ENCODE results near the gene DCUN1D2. TPM values are rescaled to one million over a fixed set of nuclear protein-coding genes. Genes with fewer than 3 reads are reported as not detected.
A peak's percentile ranks its signal among the peaks of the same experiment; 100 is the strongest.
"Not testable (repeated sequence)": the region's sequence is repeated elsewhere in the genome, so short reads cannot be mapped to it uniquely, and the experiment has no call there.

The DCUN1D2 gene
- total and polyA plus RNA-seq, 3 experiments from 2014 or later, result 8.8 to 16.8 (median 16.2) TPM

- Histone ChIP-seq H3K9me3 (ENCODE audit: low read length) (no peaks in the 10 kb centered on the region), H3K27me3 (ENCODE audit: insufficient read depth, low read length, poor library complexity, severe bottlenecking) (no peaks in the 10 kb centered on the region), H3K4me1 (ENCODE audit: insufficient read depth, low read length) (no peaks in the 10 kb centered on the region), H3K4me3 (ENCODE audit: low read length) (no peak overlapping the region), H3K36me3 (ENCODE audit: insufficient read depth, low read length) (peaks cover 4% of the 10 kb centered on the region), H3K27ac (ENCODE audit: low read depth, low read length) (no peak overlapping the region)
- Mint-ChIP-seq H3K36me3 (peaks cover 12 to 78% (median 23%) of the 10 kb centered on the region in 3 donors), H3K4me1 (peaks cover 0 to 10% (median 6%) of the 10 kb centered on the region in 3 donors), H3K27me3 (peaks cover 0 to 2% of the 10 kb centered on the region in 2 donors), H3K9me3 (no peaks in the 10 kb centered on the region), H3K4me3 (no peak overlapping the region), H3K27ac (peak overlapping the region in 1 of 8 donors; percentile 59)
- no peak for DNase-seq
- ChIA-PET POLR2A (no interaction called here), CTCF (no interaction called here)
Observed at GRCh38 chr13:113472355-113473025, 18.0 kb downstream of the DCUN1D2 start.

- H3K4me1 Mint-ChIP-seq, result peaks cover 0 to 12% (median 6%) of the 10 kb centered on the region in 3 donors
- Histone ChIP-seq H3K4me1 (ENCODE audit: insufficient read depth, low read length) (no peaks in the 10 kb centered on the region), H3K9me3 (ENCODE audit: low read length) (no peaks in the 10 kb centered on the region), H3K27me3 (ENCODE audit: insufficient read depth, low read length, poor library complexity, severe bottlenecking) (no peaks in the 10 kb centered on the region), H3K27ac (ENCODE audit: low read depth, low read length) (no peak overlapping the region), H3K4me3 (ENCODE audit: low read length) (no peak overlapping the region), H3K36me3 (ENCODE audit: insufficient read depth, low read length) (peaks cover 4% of the 10 kb centered on the region)
- H3K27me3 Mint-ChIP-seq, result peaks cover 0 to 2% of the 10 kb centered on the region in 2 donors
- H3K4me3 Mint-ChIP-seq, result no peak overlapping the region
- POLR2A ChIA-PET, result no interaction called here
- no peaks in the 10 kb centered on the region for H3K9me3 Mint-ChIP-seq
- CTCF ChIA-PET, result no interaction called here
- no peak for DNase-seq
- H3K36me3 Mint-ChIP-seq, result peaks cover 12 to 78% (median 23%) of the 10 kb centered on the region in 3 donors
- H3K27ac Mint-ChIP-seq, result no peak overlapping the region
Observed at GRCh38 chr13:113471844-113472243, 18.7 kb downstream of the DCUN1D2 start.

- H3K27ac ChIP-seq (ENCODE audit: low read depth, low read length); POLR2A ChIA-PET; H3K4me3 Mint-ChIP-seq; CTCF ChIA-PET; H3K36me3 ChIP-seq (ENCODE audit: insufficient read depth, low read length); H3K4me3 ChIP-seq (ENCODE audit: low read length); H3K27ac Mint-ChIP-seq; H3K4me1 ChIP-seq (ENCODE audit: insufficient read depth, low read length); H3K9me3 ChIP-seq (ENCODE audit: low read length); H3K9me3 Mint-ChIP-seq; DNase-seq; H3K27me3 ChIP-seq (ENCODE audit: insufficient read depth, low read length, poor library complexity, severe bottlenecking); H3K27me3 Mint-ChIP-seq: not testable (repeated sequence)
- peaks cover 0 to 14% (median 13%) of the 10 kb centered on the region in 3 donors for H3K4me1 Mint-ChIP-seq
- H3K36me3 Mint-ChIP-seq, result peaks cover 12 to 70% (median 17%) of the 10 kb centered on the region in 3 donors
Observed at GRCh38 chr13:113470635-113471163, 19.8 kb downstream of the DCUN1D2 start.

GRCh38 chr13:113470073-113470472 lies 20.4 kb downstream of the DCUN1D2 start:
- no peaks in the 10 kb centered on the region for H3K9me3 Mint-ChIP-seq
- no peaks in the 10 kb centered on the region for H3K27me3 ChIP-seq (ENCODE audit: insufficient read depth, low read length, poor library complexity, severe bottlenecking)
- H3K27ac ChIP-seq (ENCODE audit: low read depth, low read length), result no peak overlapping the region
- CTCF ChIA-PET, result no interaction called here
- POLR2A ChIA-PET, result no interaction called here
- no peak overlapping the region for H3K27ac Mint-ChIP-seq
- H3K36me3 Mint-ChIP-seq, result peaks cover 12 to 65% (median 19%) of the 10 kb centered on the region in 3 donors
- H3K27me3 Mint-ChIP-seq, result peaks cover 0 to 2% of the 10 kb centered on the region in 2 donors
- H3K36me3 ChIP-seq (ENCODE audit: insufficient read depth, low read length), result peaks cover 4% of the 10 kb centered on the region
- H3K4me1 ChIP-seq (ENCODE audit: insufficient read depth, low read length), result no peaks in the 10 kb centered on the region
- H3K4me3 Mint-ChIP-seq, result no peak overlapping the region
- H3K4me3 ChIP-seq (ENCODE audit: low read length), result no peak overlapping the region
- H3K4me1 Mint-ChIP-seq, result peaks cover 6 to 19% (median 19%) of the 10 kb centered on the region in 3 donors
- no peaks in the 10 kb centered on the region for H3K9me3 ChIP-seq (ENCODE audit: low read length)
- DNase-seq, result no peak

GRCh38 chr13:113469582-113469981 lies 20.9 kb downstream of the DCUN1D2 start:
- Histone ChIP-seq H3K36me3 (ENCODE audit: insufficient read depth, low read length) (peaks cover 4% of the 10 kb centered on the region), H3K27ac (ENCODE audit: low read depth, low read length) (no peak overlapping the region), H3K4me3 (ENCODE audit: low read length) (no peak overlapping the region), H3K27me3 (ENCODE audit: insufficient read depth, low read length, poor library complexity, severe bottlenecking) (no peaks in the 10 kb centered on the region), H3K9me3 (ENCODE audit: low read length) (no peaks in the 10 kb centered on the region), H3K4me1 (ENCODE audit: insufficient read depth, low read length) (no peaks in the 10 kb centered on the region)
- Mint-ChIP-seq H3K4me1 (peaks cover 6 to 20% (median 19%) of the 10 kb centered on the region in 3 donors), H3K27me3 (peaks cover 0 to 2% of the 10 kb centered on the region in 2 donors), H3K27ac (no peak overlapping the region), H3K4me3 (no peak overlapping the region), H3K9me3 (no peaks in the 10 kb centered on the region), H3K36me3 (peaks cover 12 to 60% (median 16%) of the 10 kb centered on the region in 3 donors)
- no peak for DNase-seq
- ChIA-PET POLR2A (no interaction called here), CTCF (no interaction called here)

- H3K36me3 Mint-ChIP-seq, result peaks cover 12 to 53% (median 16%) of the 10 kb centered on the region in 3 donors
- ChIA-PET CTCF (no interaction called here), POLR2A (no interaction called here)
- H3K27ac ChIP-seq (ENCODE audit: low read depth, low read length), result no peak overlapping the region
- H3K4me1 Mint-ChIP-seq, result peaks cover 6 to 25% (median 23%) of the 10 kb centered on the region in 3 donors
- no peaks in the 10 kb centered on the region for H3K4me1 ChIP-seq (ENCODE audit: insufficient read depth, low read length)
- H3K27me3 ChIP-seq (ENCODE audit: insufficient read depth, low read length, poor library complexity, severe bottlenecking), result no peaks in the 10 kb centered on the region
- H3K36me3 ChIP-seq (ENCODE audit: insufficient read depth, low read length), result peaks cover 4% of the 10 kb centered on the region
- no peaks in the 10 kb centered on the region for H3K9me3 Mint-ChIP-seq
- H3K9me3 ChIP-seq (ENCODE audit: low read length), result no peaks in the 10 kb centered on the region
- peaks cover 0 to 2% of the 10 kb centered on the region in 2 donors for H3K27me3 Mint-ChIP-seq
- no peak overlapping the region for H3K27ac Mint-ChIP-seq
- DNase-seq, result no peak
- H3K4me3 Mint-ChIP-seq, result no peak overlapping the region
- no peak overlapping the region for H3K4me3 ChIP-seq (ENCODE audit: low read length)
Observed at GRCh38 chr13:113468472-113469201, 21.9 kb downstream of the DCUN1D2 start.

GRCh38 chr13:113468029-113468428 lies 22.5 kb downstream of the DCUN1D2 start:
- Mint-ChIP-seq H3K4me1 (peaks cover 6 to 26% (median 25%) of the 10 kb centered on the region in 3 donors), H3K4me3 (no peak overlapping the region), H3K27me3 (peaks cover 0 to 2% of the 10 kb centered on the region in 2 donors), H3K36me3 (peaks cover 12 to 51% (median 13%) of the 10 kb centered on the region in 3 donors), H3K9me3 (no peaks in the 10 kb centered on the region), H3K27ac (peak overlapping the region in 1 of 8 donors; percentile 17)
- H3K27me3 ChIP-seq (ENCODE audit: insufficient read depth, low read length, poor library complexity, severe bottlenecking), result no peaks in the 10 kb centered on the region
- H3K27ac ChIP-seq (ENCODE audit: low read depth, low read length), result no peak overlapping the region
- H3K4me3 ChIP-seq (ENCODE audit: low read length), result no peak overlapping the region
- H3K36me3 ChIP-seq (ENCODE audit: insufficient read depth, low read length), result peaks cover 4% of the 10 kb centered on the region
- no peak for DNase-seq
- no peaks in the 10 kb centered on the region for H3K9me3 ChIP-seq (ENCODE audit: low read length)
- ChIA-PET CTCF (no interaction called here), POLR2A (no interaction called here)
- no peaks in the 10 kb centered on the region for H3K4me1 ChIP-seq (ENCODE audit: insufficient read depth, low read length)

GRCh38 chr13:113466383-113466782 lies 24.1 kb downstream of the DCUN1D2 start:
- H3K4me1 ChIP-seq (ENCODE audit: insufficient read depth, low read length), result no peaks in the 10 kb centered on the region
- H3K4me1 Mint-ChIP-seq, result peaks cover 6 to 23% (median 22%) of the 10 kb centered on the region in 3 donors
- peaks cover 0 to 2% of the 10 kb centered on the region in 2 donors for H3K27me3 Mint-ChIP-seq
- peaks cover 9 to 51% (median 10%) of the 10 kb centered on the region in 3 donors for H3K36me3 Mint-ChIP-seq
- H3K9me3 Mint-ChIP-seq, result no peaks in the 10 kb centered on the region
- no peak for DNase-seq
- H3K27ac ChIP-seq (ENCODE audit: low read depth, low read length), result no peak overlapping the region
- ChIA-PET POLR2A (no interaction called here), CTCF (no interaction called here)
- no peaks in the 10 kb centered on the region for H3K27me3 ChIP-seq (ENCODE audit: insufficient read depth, low read length, poor library complexity, severe bottlenecking)
- no peak overlapping the region for H3K4me3 ChIP-seq (ENCODE audit: low read length)
- no peaks in the 10 kb centered on the region for H3K9me3 ChIP-seq (ENCODE audit: low read length)
- peak overlapping the region in 1 of 8 donors; percentile 22 for H3K27ac Mint-ChIP-seq
- peaks cover 4% of the 10 kb centered on the region for H3K36me3 ChIP-seq (ENCODE audit: insufficient read depth, low read length)
- H3K4me3 Mint-ChIP-seq, result no peak overlapping the region
